Skeletal muscle satellite cell (primary cell): Measurements from ENCODE around the gene NLRP1.

Source experiments
- H3K27me3 ChIP-seq: 2 replicates; pipeline ENCODE4 v1.7.0; 2013; ENCODE audit warnings: low read length; ENCODE audit not compliant: control insufficient read depth, insufficient read depth
- H3K36me3 ChIP-seq: 2 replicates; pipeline ENCODE4 v1.7.0; 2013; ENCODE audit warnings: mild to moderate bottlenecking, control low read depth, low read length; ENCODE audit not compliant: insufficient read depth
- H3K4me1 ChIP-seq: 2 replicates; pipeline ENCODE4 v1.7.0; 2013; ENCODE audit warnings: low read length; ENCODE audit not compliant: control insufficient read depth, insufficient read depth
- H3K4me2 ChIP-seq: 2 replicates; pipeline ENCODE4 v1.7.0; 2013; ENCODE audit warnings: mild to moderate bottlenecking, low read length
- H3K4me3 ChIP-seq: 2 replicates; pipeline ENCODE4 v1.7.0; 2013; ENCODE audit warnings: low read length
- H3K9ac ChIP-seq: 2 replicates; pipeline ENCODE4 v1.7.0; 2013; ENCODE audit warnings: mild to moderate bottlenecking, low read depth, low read length, moderate library complexity
- H3K9me3 ChIP-seq: replicated peaks from 2 replicates; pipeline ENCODE4 v1.7.0; 2013; ENCODE audit warnings: mild to moderate bottlenecking, control low read depth, low read length

Gene NLRP1

DNA sequence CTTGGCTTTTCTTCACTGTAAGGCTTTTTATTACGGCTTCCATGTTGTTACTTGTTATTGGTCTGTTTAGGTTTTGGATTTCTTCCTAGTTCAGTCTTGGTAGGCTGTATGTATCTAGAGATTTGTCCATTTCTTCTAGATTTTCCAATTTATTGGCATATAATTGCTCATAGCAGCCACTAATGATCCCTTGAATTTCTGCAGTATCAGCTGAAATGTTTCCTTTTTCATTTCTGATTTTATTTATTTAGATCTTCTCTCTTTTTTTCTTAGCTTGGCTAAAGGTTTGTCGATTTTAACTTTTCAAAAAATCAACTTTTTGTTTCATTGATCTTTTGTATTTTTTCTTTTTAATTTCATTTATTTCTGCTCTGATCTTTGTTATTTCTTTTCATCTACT is 18.5 kb downstream of the NLRP1 start:
- no peaks in the 10 kb centered on the region for H3K27me3 ChIP-seq
- H3K36me3 ChIP-seq: peaks cover 4% of the 10 kb centered on the region
- no peak overlapping the region for H3K4me3 ChIP-seq
- H3K9ac ChIP-seq: no peak overlapping the region
- H3K4me1 ChIP-seq: peaks cover 3% of the 10 kb centered on the region
- H3K9me3 ChIP-seq: no peaks in the 10 kb centered on the region
- H3K4me2 ChIP-seq: no peak overlapping the region

- Histone ChIP-seq H3K9ac (no peak overlapping the region), H3K9me3 (no peaks in the 10 kb centered on the region), H3K4me1 (peaks cover 3% of the 10 kb centered on the region), H3K36me3 (peaks cover 16% of the 10 kb centered on the region), H3K4me3 (no peak overlapping the region), H3K4me2 (no peak overlapping the region), H3K27me3 (no peaks in the 10 kb centered on the region)
Observed at GRCh38 chr17:5563456-5563855, 20.9 kb downstream of the NLRP1 start.

DNA sequence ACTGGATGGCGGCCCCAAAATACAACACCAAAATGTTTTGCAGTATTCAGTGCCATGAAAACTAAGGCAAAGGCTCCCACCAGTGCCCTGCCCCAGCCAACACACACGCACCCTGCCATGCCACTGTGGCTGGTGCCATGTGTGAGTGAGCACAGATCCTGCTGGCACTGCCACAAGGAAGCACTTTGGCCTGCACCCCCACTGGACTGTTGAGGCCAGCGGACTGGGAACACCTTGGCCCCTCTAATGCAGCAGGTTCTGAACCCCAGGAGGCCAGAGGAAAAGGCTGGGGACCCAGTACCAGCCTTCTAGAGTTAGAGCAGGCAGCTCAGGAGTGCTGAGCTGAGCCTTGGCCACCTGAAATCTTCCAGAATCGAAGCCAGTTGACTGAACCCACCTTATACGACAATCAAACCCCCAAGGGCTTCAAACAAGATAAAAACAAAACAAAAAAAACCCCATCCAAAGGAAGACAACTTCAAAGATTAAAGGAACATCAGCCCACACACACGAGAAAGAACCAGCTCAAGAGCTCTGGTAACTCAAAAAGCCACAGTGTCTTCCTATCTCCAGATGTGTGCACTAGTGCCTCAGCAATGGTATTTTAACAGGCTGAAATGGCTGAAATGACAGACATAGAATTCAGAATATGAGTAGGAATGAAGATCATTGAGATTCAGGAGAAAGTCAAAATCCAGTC is 21.5 kb downstream of the NLRP1 start:
- H3K4me3 ChIP-seq: no peak overlapping the region
- H3K9ac ChIP-seq: no peak overlapping the region
- H3K9me3 ChIP-seq: no peaks in the 10 kb centered on the region
- peaks cover 17% of the 10 kb centered on the region for H3K36me3 ChIP-seq
- H3K4me1 ChIP-seq: peaks cover 6% of the 10 kb centered on the region
- H3K27me3 ChIP-seq: no peaks in the 10 kb centered on the region
- no peak overlapping the region for H3K4me2 ChIP-seq

GRCh38 chr17:5561736-5562571 is 22.4 kb downstream of the NLRP1 start:
- H3K4me1 ChIP-seq: peaks cover 15% of the 10 kb centered on the region
- no peak overlapping the region for H3K4me2 ChIP-seq
- no peak overlapping the region for H3K9ac ChIP-seq
- H3K27me3 ChIP-seq: no peaks in the 10 kb centered on the region
- peaks cover 13% of the 10 kb centered on the region for H3K36me3 ChIP-seq
- H3K9me3 ChIP-seq: no peaks in the 10 kb centered on the region
- H3K4me3 ChIP-seq: no peak overlapping the region

DNA sequence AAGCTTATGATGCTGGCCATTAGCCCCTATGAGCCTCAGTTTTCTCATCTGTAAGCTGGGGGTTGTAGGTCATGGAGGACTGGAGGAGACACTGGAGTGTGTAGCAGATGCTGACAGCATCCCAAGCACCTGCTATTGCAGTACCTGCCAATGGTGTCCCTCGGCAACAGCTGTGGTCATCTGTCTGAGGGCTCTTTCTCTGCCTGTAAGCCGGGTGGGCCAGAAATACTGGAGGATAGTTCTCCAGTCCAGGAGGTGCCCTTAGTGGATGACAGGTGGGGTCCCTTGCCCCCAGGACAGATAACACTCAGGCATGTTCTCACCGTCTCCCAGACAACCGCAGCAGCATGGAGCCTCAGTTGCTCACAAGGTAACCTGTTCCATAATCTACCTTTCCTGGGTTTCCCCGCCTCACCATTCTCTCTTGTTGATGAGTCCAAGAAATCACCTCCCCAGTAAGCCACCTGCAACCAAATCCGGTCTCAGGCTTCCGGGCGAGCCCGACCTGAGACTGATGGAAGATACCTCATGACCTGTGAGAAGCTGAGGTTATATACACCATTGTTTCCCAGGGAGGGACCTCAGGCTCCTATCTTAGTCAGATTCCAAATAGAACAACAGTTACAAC is 23.8 kb downstream of the NLRP1 start:
- no peak overlapping the region for H3K4me2 ChIP-seq
- H3K4me3 ChIP-seq: no peak overlapping the region
- peaks cover 13% of the 10 kb centered on the region for H3K36me3 ChIP-seq
- H3K4me1 ChIP-seq: peaks cover 15% of the 10 kb centered on the region
- H3K9ac ChIP-seq: no peak overlapping the region
- no peaks in the 10 kb centered on the region for H3K27me3 ChIP-seq
- H3K9me3 ChIP-seq: no peaks in the 10 kb centered on the region

GRCh38 chr17:5558815-5559785 is 25.2 kb downstream of the NLRP1 start:
- no peak overlapping the region for H3K4me2 ChIP-seq
- no peak overlapping the region for H3K9ac ChIP-seq
- no peaks in the 10 kb centered on the region for H3K9me3 ChIP-seq
- no peaks in the 10 kb centered on the region for H3K27me3 ChIP-seq
- no peak overlapping the region for H3K4me3 ChIP-seq
- peaks cover 15% of the 10 kb centered on the region for H3K4me1 ChIP-seq
- peaks cover 13% of the 10 kb centered on the region for H3K36me3 ChIP-seq

DNA sequence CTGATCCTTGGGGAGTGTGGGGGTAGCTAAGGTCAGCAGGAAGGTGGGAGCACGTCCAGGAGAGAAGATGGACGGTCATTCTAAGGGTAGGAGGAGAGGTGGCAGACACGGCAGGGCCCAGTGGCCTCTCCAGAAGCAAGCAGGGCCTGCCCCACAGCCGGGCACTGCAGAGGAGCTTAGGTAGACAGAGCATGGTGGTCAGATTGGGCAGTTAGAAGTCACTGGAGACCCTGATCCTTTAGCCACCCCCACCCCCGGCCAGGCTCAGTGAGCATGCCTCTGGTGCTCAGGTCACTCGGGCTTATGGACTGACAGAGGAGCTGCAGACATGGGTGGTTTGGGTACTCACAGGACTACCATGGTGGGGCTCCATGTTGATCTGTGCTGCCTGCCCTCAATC is 26.3 kb downstream of the NLRP1 start:
- H3K27me3 ChIP-seq: no peaks in the 10 kb centered on the region
- H3K9ac ChIP-seq: no peak overlapping the region
- no peaks in the 10 kb centered on the region for H3K9me3 ChIP-seq
- peaks cover 12% of the 10 kb centered on the region for H3K4me1 ChIP-seq
- peaks cover 18% of the 10 kb centered on the region for H3K36me3 ChIP-seq
- H3K4me3 ChIP-seq: no peak overlapping the region
- H3K4me2 ChIP-seq: peak overlapping the region; percentile 10

DNA sequence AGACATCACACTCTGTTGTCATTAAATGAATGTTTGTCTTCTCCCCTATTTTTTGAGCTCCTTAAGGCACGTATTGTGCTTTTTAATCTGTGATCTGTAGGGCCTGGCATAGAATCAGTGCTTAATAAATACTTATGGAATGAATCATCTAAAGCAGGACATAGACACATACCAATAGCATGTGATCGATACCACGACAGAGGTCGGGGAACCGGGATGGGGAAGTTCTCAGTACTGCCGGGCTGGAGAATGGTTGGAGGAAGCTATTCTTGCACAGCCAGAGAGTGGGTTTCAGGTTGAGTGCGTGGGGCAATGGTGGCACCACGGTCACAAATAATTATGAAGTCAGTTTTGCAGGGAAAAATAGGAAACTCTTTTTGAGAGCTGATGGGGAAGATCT is 26.8 kb downstream of the NLRP1 start:
- no peak overlapping the region for H3K4me3 ChIP-seq
- H3K9me3 ChIP-seq: no peaks in the 10 kb centered on the region
- no peaks in the 10 kb centered on the region for H3K27me3 ChIP-seq
- H3K4me2 ChIP-seq: peak overlapping the region; percentile 10
- H3K4me1 ChIP-seq: peaks cover 12% of the 10 kb centered on the region
- H3K36me3 ChIP-seq: peaks cover 23% of the 10 kb centered on the region
- no peak overlapping the region for H3K9ac ChIP-seq

GRCh38 chr17:5555254-5555653 is 29.1 kb downstream of the NLRP1 start:
- Histone ChIP-seq H3K4me1 (peaks cover 12% of the 10 kb centered on the region), H3K36me3 (peaks cover 35% of the 10 kb centered on the region), H3K9me3 (no peaks in the 10 kb centered on the region), H3K9ac (no peak overlapping the region), H3K4me3 (no peak overlapping the region), H3K4me2 (no peak overlapping the region), H3K27me3 (no peaks in the 10 kb centered on the region)

GRCh38 chr17:5553479-5553878 is 30.8 kb downstream of the NLRP1 start:
- Histone ChIP-seq H3K36me3 (peaks cover 34% of the 10 kb centered on the region), H3K9ac (no peak overlapping the region), H3K4me1 (peaks cover 12% of the 10 kb centered on the region), H3K9me3 (no peaks in the 10 kb centered on the region), H3K4me3 (no peak overlapping the region), H3K4me2 (no peak overlapping the region), H3K27me3 (no peaks in the 10 kb centered on the region)

DNA sequence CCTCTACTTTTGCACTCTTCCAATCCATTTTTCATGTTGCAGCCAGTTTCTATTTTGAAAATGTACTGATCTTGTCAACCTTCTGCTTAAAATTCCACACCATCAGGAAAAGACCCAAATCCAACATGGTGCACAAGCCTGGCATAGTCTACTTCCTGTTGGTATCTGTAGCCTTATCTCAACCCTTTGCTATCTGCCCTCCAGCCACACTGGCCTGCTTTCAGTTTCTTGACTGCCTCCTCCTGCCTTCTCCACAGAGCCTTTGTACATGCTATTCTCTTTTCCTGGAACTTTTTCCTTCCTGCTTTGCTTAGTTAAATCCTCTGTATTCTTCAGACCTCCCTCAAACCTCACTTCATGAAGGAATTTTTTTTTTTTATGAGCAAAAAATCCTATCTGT is 31.5 kb downstream of the NLRP1 start:
- Histone ChIP-seq H3K36me3 (peaks cover 37% of the 10 kb centered on the region), H3K9me3 (no peaks in the 10 kb centered on the region), H3K27me3 (no peaks in the 10 kb centered on the region), H3K4me1 (peaks cover 9% of the 10 kb centered on the region), H3K9ac (no peak overlapping the region), H3K4me2 (no peak overlapping the region), H3K4me3 (no peak overlapping the region)
